HG03521 (cell line): ENCODE data around the gene ASGR1.

Source experiments
- ATAC-seq: cut with Tn5 transposase; IDR thresholded peaks from one replicate; pipeline ENCODE4 v1.9.1; 2021; ENCODE audit warnings: mild to moderate bottlenecking, moderate library complexity; ENCODE audit not compliant: unreplicated experiment

ASGR1 gene

DNA sequence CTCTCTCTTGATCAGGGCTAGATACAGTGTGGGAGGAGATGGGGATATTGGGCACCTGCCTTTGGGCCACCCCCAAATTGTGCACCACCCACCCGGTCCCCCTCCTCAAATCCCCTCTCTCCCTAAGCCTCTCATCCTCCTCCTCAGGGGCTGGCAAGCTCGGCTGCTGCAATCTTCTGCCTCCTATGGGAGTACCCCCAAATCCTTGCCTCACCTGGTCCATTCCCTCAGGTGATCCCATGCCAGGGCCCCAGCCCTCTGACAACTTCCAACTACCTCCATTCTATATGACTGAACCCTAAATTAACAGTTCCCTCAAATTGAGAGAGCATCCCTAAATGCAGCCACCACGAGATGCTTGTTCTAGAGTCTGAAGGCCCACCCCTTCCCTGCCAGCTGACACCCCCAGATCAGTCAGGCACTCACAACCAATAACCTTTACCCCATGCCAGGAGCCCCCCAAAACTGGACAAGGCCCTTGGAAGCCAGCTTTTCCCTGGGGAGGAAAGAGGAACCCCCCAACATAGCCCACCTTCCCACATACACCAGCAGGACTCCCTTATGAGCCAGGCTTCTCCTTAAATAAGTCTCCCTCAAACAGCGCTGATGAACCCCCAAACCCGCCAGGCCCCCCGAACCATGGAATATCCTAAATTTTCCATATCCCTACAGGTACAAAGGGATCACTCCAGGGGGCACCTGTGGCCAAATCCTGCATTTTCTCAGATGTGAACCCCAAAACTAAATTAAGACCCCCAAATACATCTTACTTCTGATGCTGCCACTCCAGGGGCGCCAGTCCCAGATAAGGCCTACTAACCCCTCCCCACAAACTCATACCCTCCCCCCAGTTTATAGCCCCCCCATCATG is 37.3 kb upstream of the ASGR1 start:
- no peak for ATAC-seq

GRCh38 chr17:7215652-7216180 is 36.5 kb upstream of the ASGR1 start:
- no peak for ATAC-seq

DNA sequence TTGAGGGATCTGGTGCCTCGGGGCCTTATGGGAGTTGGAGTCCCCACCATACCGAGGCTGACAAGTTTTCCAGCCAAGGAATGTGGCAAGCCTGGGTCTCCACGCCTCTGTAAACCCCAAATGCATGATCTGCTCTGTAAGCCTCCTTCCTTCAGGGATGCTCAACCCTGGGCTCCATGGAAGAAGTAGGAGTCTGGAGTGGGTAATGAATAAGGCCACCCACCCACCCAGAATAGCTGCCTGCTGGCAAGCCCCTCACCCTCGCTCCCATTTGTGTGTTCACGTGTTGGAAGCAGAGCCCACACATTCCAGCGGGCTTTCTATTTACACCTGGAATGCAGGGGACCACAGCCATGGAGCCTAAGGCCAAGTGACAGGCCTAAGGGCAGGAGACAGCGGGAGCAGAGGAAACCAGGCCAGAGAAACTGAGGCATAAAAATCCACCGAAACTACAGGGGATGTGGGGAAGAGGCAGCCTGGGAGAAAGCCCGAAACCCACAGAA is 36.0 kb upstream of the ASGR1 start:
- ATAC-seq, result no peak

GRCh38 chr17:7214300-7215135 is 35.3 kb upstream of the ASGR1 start:
- ATAC-seq, result peak; percentile 62

DNA sequence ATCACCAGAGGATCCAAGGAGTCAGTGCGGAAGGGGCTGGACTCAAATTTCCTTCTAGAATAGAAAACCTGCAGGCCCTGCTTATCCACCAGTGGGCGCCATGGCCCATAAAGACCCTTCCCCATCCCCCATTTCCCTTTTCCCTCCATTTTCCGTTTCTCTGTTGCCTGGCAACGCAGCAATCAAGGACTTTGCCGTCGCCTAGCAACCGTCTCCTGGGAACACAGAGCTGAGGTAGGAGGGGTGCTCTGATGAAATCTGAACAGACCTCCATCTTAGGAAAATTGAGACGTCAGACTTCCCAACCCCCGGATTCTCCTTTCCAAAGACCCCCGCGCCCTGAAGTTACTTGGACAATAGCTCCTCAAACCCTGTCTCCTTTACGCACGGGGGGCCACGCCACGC is 34.7 kb upstream of the ASGR1 start:
- no peak for ATAC-seq

GRCh38 chr17:7211491-7212273 is 32.5 kb upstream of the ASGR1 start:
- no peak for ATAC-seq

DNA sequence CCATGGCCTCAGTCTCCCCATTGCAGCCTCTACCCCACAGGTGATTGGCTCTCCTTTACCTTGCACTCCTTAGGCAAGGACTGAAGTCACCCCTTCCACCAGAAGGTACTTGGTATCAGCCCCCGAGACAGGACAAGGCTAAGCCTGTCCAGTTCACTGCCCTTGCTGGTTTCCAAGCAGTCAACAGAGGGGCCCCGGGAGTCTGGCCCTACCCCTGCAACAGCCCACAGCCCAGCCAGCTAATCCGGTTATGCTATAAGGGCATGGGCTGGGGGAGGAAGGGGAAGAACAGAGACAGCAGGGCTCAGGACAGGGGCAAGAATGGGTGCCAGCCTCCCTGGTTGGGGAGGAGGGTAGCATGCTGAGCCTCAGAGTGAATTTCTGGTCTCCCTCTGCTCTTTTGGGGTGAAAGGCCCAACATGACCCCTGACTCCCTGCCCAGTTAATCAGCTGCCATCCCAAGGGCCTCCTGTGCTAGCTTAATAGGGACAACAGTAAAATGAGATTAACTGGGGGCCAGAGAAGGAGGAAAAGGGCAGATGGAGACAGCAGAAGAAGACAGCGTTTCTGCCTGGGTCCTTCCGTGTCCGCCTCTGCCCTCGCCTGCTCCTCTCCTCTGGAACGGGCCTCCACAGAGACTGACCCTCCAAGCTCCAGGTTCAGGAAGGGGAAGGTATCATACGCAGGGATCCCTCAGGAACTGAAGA is 29.7 kb upstream of the ASGR1 start:
- no peak for ATAC-seq

DNA sequence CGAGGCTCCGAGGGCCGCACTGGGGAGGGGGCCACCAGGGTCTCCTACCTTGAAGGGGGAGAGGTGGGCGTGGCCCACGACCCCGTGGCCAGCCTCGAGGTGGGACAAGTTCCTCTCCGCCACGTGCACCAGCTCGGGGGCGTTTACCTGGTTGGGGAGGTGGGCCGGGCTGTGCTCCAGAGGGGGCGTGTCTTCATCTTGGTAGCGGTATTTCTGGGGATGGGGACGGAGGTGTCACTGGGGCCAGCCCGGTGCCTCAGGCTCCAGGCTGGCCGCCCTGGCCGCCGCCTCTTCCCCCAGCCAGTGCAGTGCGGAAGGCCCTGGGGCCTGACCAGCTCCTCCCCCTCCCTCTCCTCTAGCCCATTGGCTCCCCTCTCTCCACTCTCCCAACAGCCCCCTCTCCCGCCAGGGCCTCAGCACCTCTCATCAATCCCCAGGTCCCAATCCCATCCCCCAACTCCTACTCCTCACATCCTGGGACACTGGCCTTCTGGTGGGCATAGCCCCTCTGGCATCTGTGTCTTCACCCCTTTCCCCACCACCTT is 28.9 kb upstream of the ASGR1 start:
- ATAC-seq, result no peak

GRCh38 chr17:7207120-7208001 is 28.2 kb upstream of the ASGR1 start:
- ATAC-seq, result no peak

- ATAC-seq, result no peak
These were observed 26.4 kb upstream of the ASGR1 start for GRCh38 chr17:7205561-7205960.

- peak; percentile 77 for ATAC-seq
These were observed 25.8 kb upstream of the ASGR1 start for GRCh38 chr17:7204828-7205461.

- ATAC-seq, result no peak
These were observed 25.2 kb upstream of the ASGR1 start for GRCh38 chr17:7204336-7204735.

DNA sequence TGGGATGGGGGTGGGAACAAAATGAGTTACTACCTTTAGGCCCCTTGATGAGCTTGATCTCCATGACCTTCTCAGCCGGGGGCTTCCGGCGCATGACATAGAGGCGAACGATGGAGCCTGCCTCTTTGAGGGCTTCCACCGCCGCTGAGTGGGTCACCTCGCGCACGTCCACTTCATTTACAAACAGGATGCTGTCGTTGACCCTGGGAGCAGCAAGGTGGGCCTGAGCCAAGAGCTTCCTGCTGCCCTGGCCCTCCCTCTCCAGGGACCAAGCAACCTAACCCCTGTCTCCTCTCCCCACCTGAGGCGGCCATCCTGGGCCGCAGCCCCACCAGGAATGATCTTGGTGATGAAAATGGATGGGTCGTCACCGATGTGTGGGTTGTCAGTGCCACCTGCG is 24.2 kb upstream of the ASGR1 start:
- no peak for ATAC-seq

DNA sequence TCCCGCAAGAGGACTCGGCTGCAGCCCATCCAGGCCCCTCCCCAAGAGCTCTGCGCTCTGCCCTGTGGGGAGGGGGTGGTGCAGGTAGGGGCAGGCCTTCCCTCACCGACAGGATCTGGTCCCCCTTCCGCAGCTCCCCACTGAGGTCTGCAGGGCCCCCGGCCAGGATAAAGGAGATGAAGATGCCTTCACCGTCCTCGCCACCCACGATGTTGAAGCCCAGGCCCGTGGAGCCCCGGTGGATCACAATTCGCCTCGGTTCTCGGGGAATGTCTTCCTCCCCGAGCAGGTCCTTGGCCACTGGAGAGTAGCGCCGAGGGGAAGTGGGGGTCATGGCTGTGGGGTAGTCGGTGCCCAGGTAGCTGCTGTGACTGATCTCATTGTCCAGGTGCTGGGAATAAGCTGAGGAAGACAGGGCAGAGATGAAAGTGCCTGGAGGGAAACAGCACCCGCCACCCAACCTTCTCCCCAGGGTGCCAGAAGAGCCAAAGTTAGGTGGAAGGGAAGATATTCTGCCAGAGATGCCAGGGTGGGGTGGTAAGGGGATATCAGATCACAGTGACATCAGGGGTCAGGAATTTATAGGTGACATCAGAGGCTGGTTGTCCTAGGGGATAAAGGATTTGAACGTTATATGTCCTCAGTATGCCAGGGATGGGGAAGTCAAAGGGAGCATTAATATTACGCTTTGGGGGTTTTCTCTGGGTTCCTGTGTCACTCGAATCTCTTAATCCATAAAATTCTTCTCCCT is 17.7 kb upstream of the ASGR1 start:
- ATAC-seq, result no peak

DNA sequence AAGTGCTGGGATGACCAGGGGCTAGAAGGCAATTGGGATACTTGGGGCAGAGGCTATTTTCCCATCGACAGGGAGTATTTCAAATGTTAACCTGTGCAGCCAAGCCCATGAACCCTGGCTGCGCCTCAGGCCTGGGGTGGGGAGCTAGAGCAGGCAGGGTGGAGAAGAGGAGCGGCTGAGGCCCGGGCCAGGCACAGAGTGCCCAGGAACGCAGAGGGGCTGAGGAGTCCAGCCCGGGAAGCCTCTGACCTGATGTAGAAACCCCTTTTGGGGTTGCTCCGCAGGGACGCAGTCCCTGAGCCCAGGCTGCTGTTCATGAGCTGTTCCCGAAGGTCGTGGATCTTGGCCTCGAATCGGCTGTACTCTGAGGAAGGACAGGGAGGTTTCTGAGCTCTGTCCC is 16.8 kb upstream of the ASGR1 start:
- no peak for ATAC-seq

- no peak for ATAC-seq
These were observed 13.2 kb upstream of the ASGR1 start for GRCh38 chr17:7192271-7192937.

DNA sequence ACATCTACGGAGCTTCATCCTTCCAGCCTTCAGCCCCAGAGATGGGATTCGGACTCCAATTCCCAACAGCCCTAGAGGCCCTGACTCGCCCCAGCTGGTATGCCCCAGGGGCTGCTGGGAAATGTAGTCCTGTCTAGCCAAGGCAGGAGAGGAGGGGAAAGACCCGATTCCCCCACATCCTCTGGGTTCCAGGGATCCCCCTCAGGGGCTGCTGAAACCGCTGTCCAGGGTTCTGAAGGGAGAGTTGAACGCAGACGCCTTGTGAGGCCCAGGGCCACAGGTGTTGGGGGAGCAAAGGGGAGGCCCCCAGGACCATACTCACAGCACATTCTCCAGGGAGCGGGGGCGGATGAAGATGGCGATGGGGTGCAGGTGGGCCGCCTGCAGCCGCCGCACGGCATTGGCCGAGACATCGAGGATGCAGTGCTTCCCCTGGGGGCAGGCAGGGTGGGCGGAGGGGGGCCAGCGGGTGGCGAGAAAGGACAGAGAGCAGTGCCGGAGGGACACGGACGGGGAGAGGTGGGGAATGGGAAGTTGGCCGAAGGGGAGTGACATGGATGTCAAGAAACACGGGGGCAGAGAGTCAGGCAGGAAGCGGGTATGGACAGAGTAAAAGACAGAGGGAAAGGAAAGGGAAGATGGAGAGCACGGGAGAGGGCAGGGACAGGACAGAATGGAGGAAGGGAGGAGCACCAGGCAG is 12.6 kb upstream of the ASGR1 start:
- no peak for ATAC-seq
